HL-60 (cell line): Measurements from ENCODE around the gene CKLF.

Experiments
- GABPA ChIP-seq: IDR thresholded peaks from 2 replicates; pipeline ENCODE4 v1.6.1; 2012; ENCODE audit warnings: low read depth
- POLR2AphosphoS5 ChIP-seq: IDR thresholded peaks from 2 replicates; pipeline ENCODE4 v1.6.1; 2012; ENCODE audit warnings: low read depth
- TF ChIP-seq, protein P1 (sequence below): IDR thresholded peaks from one replicate; pipeline ENCODE4 v1.5.1; 2011; ENCODE audit warnings: low read length, control low read depth, inconsistent platforms; ENCODE audit not compliant: insufficient read depth
- TF ChIP-seq, protein P2 (sequence below): IDR thresholded peaks from 2 replicates; pipeline ENCODE4 v1.6.1; 2012; ENCODE audit warnings: low read depth; ENCODE audit not compliant: insufficient replicate concordance

DNA sequence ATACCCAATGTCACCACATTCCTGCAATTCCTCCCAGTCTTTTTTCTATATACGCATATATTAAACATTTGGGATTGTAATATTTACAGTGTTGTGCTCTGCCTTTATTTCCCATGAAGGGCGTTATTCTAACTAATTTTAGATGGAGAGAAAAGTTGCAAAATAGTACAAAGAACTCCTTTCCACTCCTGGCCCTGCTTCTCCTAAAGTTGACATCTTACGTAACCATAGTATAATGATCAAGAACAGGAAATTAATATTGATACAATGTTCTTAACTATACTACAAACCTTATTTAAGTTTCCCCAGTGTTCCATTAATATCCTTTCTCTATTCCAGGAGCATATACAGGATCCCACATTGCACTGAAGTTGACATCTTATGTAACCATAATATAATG, 48.8 kb upstream of the CKLF start:
- TF ChIP-seq, protein P1, sequence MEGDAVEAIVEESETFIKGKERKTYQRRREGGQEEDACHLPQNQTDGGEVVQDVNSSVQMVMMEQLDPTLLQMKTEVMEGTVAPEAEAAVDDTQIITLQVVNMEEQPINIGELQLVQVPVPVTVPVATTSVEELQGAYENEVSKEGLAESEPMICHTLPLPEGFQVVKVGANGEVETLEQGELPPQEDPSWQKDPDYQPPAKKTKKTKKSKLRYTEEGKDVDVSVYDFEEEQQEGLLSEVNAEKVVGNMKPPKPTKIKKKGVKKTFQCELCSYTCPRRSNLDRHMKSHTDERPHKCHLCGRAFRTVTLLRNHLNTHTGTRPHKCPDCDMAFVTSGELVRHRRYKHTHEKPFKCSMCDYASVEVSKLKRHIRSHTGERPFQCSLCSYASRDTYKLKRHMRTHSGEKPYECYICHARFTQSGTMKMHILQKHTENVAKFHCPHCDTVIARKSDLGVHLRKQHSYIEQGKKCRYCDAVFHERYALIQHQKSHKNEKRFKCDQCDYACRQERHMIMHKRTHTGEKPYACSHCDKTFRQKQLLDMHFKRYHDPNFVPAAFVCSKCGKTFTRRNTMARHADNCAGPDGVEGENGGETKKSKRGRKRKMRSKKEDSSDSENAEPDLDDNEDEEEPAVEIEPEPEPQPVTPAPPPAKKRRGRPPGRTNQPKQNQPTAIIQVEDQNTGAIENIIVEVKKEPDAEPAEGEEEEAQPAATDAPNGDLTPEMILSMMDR, result no peak
- TF ChIP-seq GABPA, result no peak
- TF ChIP-seq POLR2AphosphoS5, result no peak
- TF ChIP-seq, protein P2, sequence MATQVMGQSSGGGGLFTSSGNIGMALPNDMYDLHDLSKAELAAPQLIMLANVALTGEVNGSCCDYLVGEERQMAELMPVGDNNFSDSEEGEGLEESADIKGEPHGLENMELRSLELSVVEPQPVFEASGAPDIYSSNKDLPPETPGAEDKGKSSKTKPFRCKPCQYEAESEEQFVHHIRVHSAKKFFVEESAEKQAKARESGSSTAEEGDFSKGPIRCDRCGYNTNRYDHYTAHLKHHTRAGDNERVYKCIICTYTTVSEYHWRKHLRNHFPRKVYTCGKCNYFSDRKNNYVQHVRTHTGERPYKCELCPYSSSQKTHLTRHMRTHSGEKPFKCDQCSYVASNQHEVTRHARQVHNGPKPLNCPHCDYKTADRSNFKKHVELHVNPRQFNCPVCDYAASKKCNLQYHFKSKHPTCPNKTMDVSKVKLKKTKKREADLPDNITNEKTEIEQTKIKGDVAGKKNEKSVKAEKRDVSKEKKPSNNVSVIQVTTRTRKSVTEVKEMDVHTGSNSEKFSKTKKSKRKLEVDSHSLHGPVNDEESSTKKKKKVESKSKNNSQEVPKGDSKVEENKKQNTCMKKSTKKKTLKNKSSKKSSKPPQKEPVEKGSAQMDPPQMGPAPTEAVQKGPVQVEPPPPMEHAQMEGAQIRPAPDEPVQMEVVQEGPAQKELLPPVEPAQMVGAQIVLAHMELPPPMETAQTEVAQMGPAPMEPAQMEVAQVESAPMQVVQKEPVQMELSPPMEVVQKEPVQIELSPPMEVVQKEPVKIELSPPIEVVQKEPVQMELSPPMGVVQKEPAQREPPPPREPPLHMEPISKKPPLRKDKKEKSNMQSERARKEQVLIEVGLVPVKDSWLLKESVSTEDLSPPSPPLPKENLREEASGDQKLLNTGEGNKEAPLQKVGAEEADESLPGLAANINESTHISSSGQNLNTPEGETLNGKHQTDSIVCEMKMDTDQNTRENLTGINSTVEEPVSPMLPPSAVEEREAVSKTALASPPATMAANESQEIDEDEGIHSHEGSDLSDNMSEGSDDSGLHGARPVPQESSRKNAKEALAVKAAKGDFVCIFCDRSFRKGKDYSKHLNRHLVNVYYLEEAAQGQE, result no peak
